OCI-LY3 (cell line): ENCODE data around the gene GORASP2.

Experiments used
- CTCF ChIP-seq: fragments of 200-600, 300-600 bp; sonication (generic); IDR thresholded peaks from 2 replicates; pipeline ENCODE4 v1.5.1; 2014; ENCODE audit warnings: antibody characterized with exemption, low read length, low read depth
- EZH2phosphoT487 ChIP-seq: fragments of 200-600 bp; shearing (Covaris generic); IDR thresholded peaks from 2 replicates; pipeline ENCODE4 v1.6.1; 2018; ENCODE audit warnings: antibody characterized with exemption, mixed run types, low read depth

- TF ChIP-seq CTCF (no peak), EZH2phosphoT487 (no peak)
These were observed 23.2 kb upstream of the GORASP2 start for GRCh38 chr2:170905864-170906263.
